Stimulated activated CD4-positive, alpha-beta T cell treated with anti-CD3 and anti-CD28 coated beads, Interleukin-2, amount 100 ng/mL, for 4 hours (primary cell): ENCODE data around the gene ICE1.
"Not testable (repeated sequence)": the region's sequence is repeated elsewhere in the genome, so short reads cannot be mapped to it uniquely, and the experiment has no call there.

Source experiments
- DNase-seq: peaks from one replicate; pipeline ENCODE4 v3.0.0-alpha.2; 2020; ENCODE audit warnings: low read depth

The ICE1 gene

GRCh38 chr5:5398071-5398470 is 24.4 kb upstream of the ICE1 start:
- no peak for DNase-seq

GRCh38 chr5:5401095-5401494 is 21.4 kb upstream of the ICE1 start:
- no peak for DNase-seq

GRCh38 chr5:5403741-5404140 is 18.7 kb upstream of the ICE1 start:
- no peak for DNase-seq

GRCh38 chr5:5404381-5404780 is 18.1 kb upstream of the ICE1 start:
- DNase-seq: no peak

GRCh38 chr5:5405441-5405840 is 17.0 kb upstream of the ICE1 start:
- no peak for DNase-seq

- no peak for DNase-seq
Observed at GRCh38 chr5:5407924-5408323, 14.6 kb upstream of the ICE1 start.

- DNase-seq: no peak
Observed at GRCh38 chr5:5409151-5409810, 13.2 kb upstream of the ICE1 start.

GRCh38 chr5:5413856-5414255 is 8.6 kb upstream of the ICE1 start:
- not testable (repeated sequence) for DNase-seq

- DNase-seq: no peak
Observed at GRCh38 chr5:5414999-5415398, 7.5 kb upstream of the ICE1 start.

GRCh38 chr5:5416733-5417132 is 5.7 kb upstream of the ICE1 start:
- DNase-seq: no peak

GRCh38 chr5:5418006-5418405 is 4.5 kb upstream of the ICE1 start:
- no peak for DNase-seq

GRCh38 chr5:5418764-5419163 is 3.7 kb upstream of the ICE1 start:
- no peak for DNase-seq

GRCh38 chr5:5419291-5420210 is 2.9 kb upstream of the ICE1 start:
- no peak for DNase-seq

GRCh38 chr5:5420251-5420650 is 2.2 kb upstream of the ICE1 start:
- DNase-seq: no peak

- DNase-seq: no peak
Observed at GRCh38 chr5:5421149-5421960, 1.1 kb upstream of the ICE1 start.

GRCh38 chr5:5422819-5423515 is 490 bp downstream of the ICE1 start:
- no peak for DNase-seq

- DNase-seq: no peak
Observed at GRCh38 chr5:5423586-5423985, 1.1 kb downstream of the ICE1 start.

GRCh38 chr5:5424736-5425135 is 2.3 kb downstream of the ICE1 start:
- peak; percentile 16 for DNase-seq

- DNase-seq: no peak
Observed at GRCh38 chr5:5430136-5430535, 7.7 kb downstream of the ICE1 start.

- no peak for DNase-seq
Observed at GRCh38 chr5:5432020-5432707, 9.7 kb downstream of the ICE1 start.

GRCh38 chr5:5436203-5436760 is 13.8 kb downstream of the ICE1 start:
- no peak for DNase-seq
